ENCODE measurements around the gene PTCH1. TPM values are rescaled to one million over a fixed set of nuclear protein-coding genes. Genes with fewer than 3 reads are reported as not detected.

PTCH1 gene
- total and polyA plus RNA-seq, 2 donors (not counting 1 experiment from before 2014, with no cell fraction given) = 3.3 to 20.1 TPM

DNA sequence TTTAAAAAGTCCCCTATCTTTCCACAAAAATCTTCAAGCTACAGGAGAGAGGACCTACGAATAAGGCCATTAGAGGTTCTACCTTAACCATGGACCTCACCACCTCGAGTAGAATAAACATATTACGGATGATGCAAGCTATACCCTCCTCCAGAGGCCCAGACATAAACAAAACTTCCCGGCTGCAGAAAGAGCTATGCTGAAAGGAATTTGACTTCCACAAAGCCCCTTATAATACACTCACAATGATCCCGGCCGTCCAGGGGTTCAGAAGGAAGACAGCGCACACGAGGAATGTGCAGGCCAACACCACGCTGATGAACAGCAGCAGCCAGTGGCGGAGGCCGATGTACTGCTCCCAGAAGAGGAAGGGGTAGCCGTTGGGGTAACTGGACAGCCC lies 59.0 kb downstream of the PTCH1 start:
- H4K20me1 ChIP-seq (ENCODE audit: control insufficient read depth, extremely low read depth, insufficient read depth, low read length) = no peaks in the 10 kb centered on the region
- H2AFZ ChIP-seq (ENCODE audit: low read length) = no peak overlapping the region
- peak; percentile 67 to 75 for DNase-seq (ENCODE audit: low read depth in 2 of 2)
- H3K4me2 ChIP-seq (ENCODE audit: extremely low read depth, insufficient read depth, low read length) = no peak overlapping the region
- no peaks in the 10 kb centered on the region for H3K9me3 ChIP-seq (ENCODE audit: control insufficient read depth, insufficient read depth, low read depth, low read length)
- no peak overlapping the region for H3K4me3 ChIP-seq (replicated peaks in 1 of 4; ENCODE audit: control extremely low read depth in 1 of 4, insufficient read depth in 1 of 4, low read depth in 3 of 4, low read length in 4 of 4)
- no peak overlapping the region for H3K27ac ChIP-seq (ENCODE audit: insufficient read depth, low read length)
- H3K79me2 ChIP-seq (ENCODE audit: control insufficient read depth, insufficient read depth, low read length) = no peaks in the 10 kb centered on the region
- H3K9ac ChIP-seq (ENCODE audit: insufficient read depth, low read length) = no peak overlapping the region
- no peak for TF ChIP-seq EZH2 (IDR thresholded peaks at IDR 0.05; ENCODE audit: low read length, missing control alignments)
- TF ChIP-seq CTCF (conservative IDR thresholded peaks at IDR 0.05 in 1 of 2, IDR thresholded peaks at IDR 0.05 in 1 of 2; ENCODE audit: low read depth in 1 of 2, low read length in 2 of 2) = no peak
- no peaks in the 10 kb centered on the region for H3K27me3 ChIP-seq (ENCODE audit: control insufficient read depth, insufficient read depth, low read length)
- H3K36me3 ChIP-seq (ENCODE audit: control insufficient read depth, insufficient read depth, low read length) = peaks cover 5% of the 10 kb centered on the region
- H3K4me1 ChIP-seq (ENCODE audit: control insufficient read depth, extremely low read depth, insufficient read depth, low read length) = peaks cover 20% of the 10 kb centered on the region

DNA sequence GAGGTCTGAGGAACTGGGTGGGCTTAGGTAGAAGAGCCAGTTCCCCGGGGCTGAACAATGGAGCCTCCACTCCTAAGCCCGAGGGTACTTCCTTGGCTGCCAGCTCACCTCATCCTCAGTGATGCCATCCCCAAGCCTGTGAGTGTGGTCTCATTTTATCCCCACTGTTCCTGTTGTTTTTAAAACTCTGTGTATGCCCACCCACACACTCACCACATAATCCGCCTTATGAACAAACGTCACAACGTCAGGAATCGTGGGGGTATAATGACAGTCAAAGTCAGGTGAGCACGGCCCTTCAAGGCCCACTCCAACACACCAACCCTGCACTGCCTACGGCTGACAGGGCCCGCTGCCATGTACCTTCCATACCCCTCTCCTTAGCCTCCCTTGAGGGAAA lies 61.1 kb downstream of the PTCH1 start:
- H3K79me2 ChIP-seq (ENCODE audit: control insufficient read depth, insufficient read depth, low read length) = no peaks in the 10 kb centered on the region
- no peak for DNase-seq (ENCODE audit: low read depth in 2 of 2)
- no peak overlapping the region for H3K27ac ChIP-seq (ENCODE audit: insufficient read depth, low read length)
- H3K27me3 ChIP-seq (ENCODE audit: control insufficient read depth, insufficient read depth, low read length) = no peaks in the 10 kb centered on the region
- H3K36me3 ChIP-seq (ENCODE audit: control insufficient read depth, insufficient read depth, low read length) = peaks cover 2% of the 10 kb centered on the region
- H3K4me1 ChIP-seq (ENCODE audit: control insufficient read depth, extremely low read depth, insufficient read depth, low read length) = peaks cover 12% of the 10 kb centered on the region
- H4K20me1 ChIP-seq (ENCODE audit: control insufficient read depth, extremely low read depth, insufficient read depth, low read length) = no peaks in the 10 kb centered on the region
- no peaks in the 10 kb centered on the region for H3K9me3 ChIP-seq (ENCODE audit: control insufficient read depth, insufficient read depth, low read depth, low read length)
- H2AFZ ChIP-seq (ENCODE audit: low read length) = no peak overlapping the region
- no peak overlapping the region for H3K9ac ChIP-seq (ENCODE audit: insufficient read depth, low read length)
- H3K4me2 ChIP-seq (ENCODE audit: extremely low read depth, insufficient read depth, low read length) = no peak overlapping the region
- TF ChIP-seq EZH2 (IDR thresholded peaks at IDR 0.05; ENCODE audit: low read length, missing control alignments) = no peak
- no peak for TF ChIP-seq CTCF (conservative IDR thresholded peaks at IDR 0.05 in 1 of 2, IDR thresholded peaks at IDR 0.05 in 1 of 2; ENCODE audit: low read depth in 1 of 2, low read length in 2 of 2)
- no peak overlapping the region for H3K4me3 ChIP-seq (replicated peaks in 1 of 4; ENCODE audit: control extremely low read depth in 1 of 4, insufficient read depth in 1 of 4, low read depth in 3 of 4, low read length in 4 of 4)

DNA sequence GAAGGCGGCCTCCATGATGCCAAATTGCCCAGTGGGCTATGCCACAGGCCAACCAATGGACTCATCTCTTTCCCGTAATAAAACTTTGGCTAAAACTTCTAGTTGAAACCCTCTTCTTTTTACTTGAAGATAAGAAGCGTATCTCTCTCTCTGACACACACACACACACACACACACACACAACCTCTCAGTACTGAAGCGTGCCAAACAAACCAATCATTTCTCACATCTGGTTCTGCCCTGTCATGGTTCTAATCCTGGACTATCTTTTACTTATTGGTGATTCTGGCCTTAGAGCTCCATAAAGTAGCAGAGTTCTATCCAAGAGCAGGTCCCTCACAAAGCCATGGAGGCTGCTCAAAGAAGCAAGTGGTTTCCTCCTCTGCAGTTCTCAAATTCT lies 64.6 kb downstream of the PTCH1 start:
- no peaks in the 10 kb centered on the region for H4K20me1 ChIP-seq (ENCODE audit: control insufficient read depth, extremely low read depth, insufficient read depth, low read length)
- no peak overlapping the region for H3K4me2 ChIP-seq (ENCODE audit: extremely low read depth, insufficient read depth, low read length)
- H3K27me3 ChIP-seq (ENCODE audit: control insufficient read depth, insufficient read depth, low read length) = no peaks in the 10 kb centered on the region
- no peak overlapping the region for H3K4me3 ChIP-seq (replicated peaks in 1 of 4; ENCODE audit: control extremely low read depth in 1 of 4, insufficient read depth in 1 of 4, low read depth in 3 of 4, low read length in 4 of 4)
- DNase-seq (ENCODE audit: low read depth in 2 of 2) = no peak
- H3K36me3 ChIP-seq (ENCODE audit: control insufficient read depth, insufficient read depth, low read length) = peaks cover 2% of the 10 kb centered on the region
- H3K27ac ChIP-seq (ENCODE audit: insufficient read depth, low read length) = no peak overlapping the region
- no peaks in the 10 kb centered on the region for H3K79me2 ChIP-seq (ENCODE audit: control insufficient read depth, insufficient read depth, low read length)
- H3K9me3 ChIP-seq (ENCODE audit: control insufficient read depth, insufficient read depth, low read depth, low read length) = no peaks in the 10 kb centered on the region
- H3K9ac ChIP-seq (ENCODE audit: insufficient read depth, low read length) = no peak overlapping the region
- TF ChIP-seq EZH2 (IDR thresholded peaks at IDR 0.05; ENCODE audit: low read length, missing control alignments) = no peak
- no peak for TF ChIP-seq CTCF (conservative IDR thresholded peaks at IDR 0.05 in 1 of 2, IDR thresholded peaks at IDR 0.05 in 1 of 2; ENCODE audit: low read depth in 1 of 2, low read length in 2 of 2)
- no peak overlapping the region for H2AFZ ChIP-seq (ENCODE audit: low read length)
- no peaks in the 10 kb centered on the region for H3K4me1 ChIP-seq (ENCODE audit: control insufficient read depth, extremely low read depth, insufficient read depth, low read length)

All from fibroblast of lung (primary cell).